Right forelimb (tissue), 1 donor: Measurements from ENCODE around the gene SPR.

ENCODE experiments used
- DNase-seq: peaks from one replicate; pipeline ENCODE4 v3.0.0-alpha.2; 2018

Gene SPR

DNA sequence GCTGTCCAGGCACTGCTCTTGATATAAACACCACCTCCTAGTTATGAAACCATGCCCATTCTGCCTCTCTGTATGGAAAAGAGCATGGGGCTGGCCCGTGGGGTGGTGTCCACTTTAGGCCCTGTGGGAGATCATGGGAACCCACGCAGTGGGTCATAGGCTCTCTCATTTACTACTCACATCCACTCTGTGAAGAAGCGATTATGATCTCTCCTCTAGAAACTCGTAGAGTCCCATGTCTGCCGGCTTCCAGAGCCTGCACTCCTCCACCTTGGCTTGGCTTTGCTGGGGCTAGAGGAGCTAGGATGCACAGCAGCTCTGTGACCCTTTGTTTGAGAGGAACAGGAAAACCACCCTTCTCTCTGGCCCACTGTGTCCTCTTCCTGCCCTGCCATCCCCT lies 46.0 kb downstream of the SPR start:
- no peak for DNase-seq

GRCh38 chr2:72933646-72934151 lies 46.5 kb downstream of the SPR start:
- no peak for DNase-seq

DNA sequence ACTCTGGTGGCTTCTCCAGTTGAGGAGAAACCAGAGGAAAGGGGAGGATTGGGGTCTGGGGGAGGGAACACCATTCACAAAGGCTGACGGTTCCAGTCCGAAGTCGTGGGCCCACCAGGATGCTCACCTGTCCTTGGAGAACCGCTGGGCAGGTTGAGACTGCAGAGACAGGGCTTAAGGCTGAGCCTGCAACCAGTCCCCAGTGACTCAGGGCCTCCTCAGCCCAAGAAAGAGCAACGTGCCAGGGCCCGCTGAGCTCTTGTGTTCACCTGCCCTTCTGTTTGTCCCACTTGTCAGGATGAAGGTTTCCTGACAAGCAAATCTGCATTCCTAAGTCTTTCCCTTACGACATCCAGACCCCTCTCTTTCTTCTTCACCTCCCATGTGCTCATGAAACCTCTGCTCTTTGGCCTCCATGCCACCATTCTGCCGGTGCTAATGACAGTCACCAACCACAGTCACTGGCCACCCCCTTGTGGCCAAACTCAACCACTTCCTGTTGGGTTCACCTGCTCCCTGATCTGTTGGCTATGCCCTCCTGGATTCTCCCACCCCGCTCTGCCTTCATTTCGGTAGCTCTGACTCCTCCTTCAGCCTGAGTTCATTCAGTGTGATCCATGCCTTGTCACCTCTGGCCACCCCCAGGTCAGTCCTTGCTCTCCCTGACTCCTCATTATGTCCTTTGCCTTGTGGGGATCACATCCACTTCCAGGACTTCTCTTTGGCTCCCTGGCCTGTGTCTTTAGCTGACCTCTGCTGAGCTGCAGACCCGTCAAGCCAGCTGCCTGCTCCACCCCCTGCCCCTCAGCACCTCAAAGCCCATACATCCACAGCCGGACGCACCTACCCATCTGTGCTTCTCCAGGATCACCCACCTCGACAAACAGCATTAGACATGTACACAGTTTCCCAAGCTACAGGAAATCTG lies 47.7 kb downstream of the SPR start:
- DNase-seq: no peak

DNA sequence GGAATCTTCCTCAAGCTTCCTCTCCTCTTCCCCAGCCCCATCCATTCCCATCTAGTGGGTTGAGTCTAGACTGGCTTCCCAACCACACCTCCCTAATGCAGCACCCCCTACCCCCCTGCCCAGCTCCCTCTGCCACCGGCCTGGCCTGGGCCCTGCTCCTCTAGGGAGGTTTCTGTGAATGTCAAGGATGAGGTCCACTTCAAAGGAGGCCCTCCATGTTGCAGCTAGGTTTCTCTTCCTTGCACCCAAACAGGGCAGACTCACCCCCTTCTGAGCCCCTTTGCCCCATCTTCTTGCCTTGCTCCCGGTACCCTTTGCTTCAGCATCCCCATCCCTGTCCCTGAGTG lies 48.4 kb downstream of the SPR start:
- no peak for DNase-seq

- DNase-seq: no peak
Measured at GRCh38 chr2:72936660-72937355, 49.6 kb downstream of the SPR start.

DNA sequence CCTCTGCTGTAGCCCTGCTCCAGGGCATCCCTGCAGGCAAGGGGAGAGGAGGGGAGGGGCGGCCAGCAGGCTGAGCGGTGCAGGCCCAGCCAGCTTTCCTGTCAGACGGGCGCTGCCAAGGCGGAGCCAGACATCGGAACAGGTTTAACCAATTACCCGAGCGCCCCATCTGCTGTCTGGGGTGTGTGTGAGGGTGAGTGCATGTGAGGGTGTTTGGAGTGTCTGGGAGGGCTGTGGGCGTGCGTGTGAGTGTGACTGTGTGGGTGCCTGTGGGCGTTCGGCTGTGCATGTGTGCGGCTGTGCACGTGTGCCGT lies 50.1 kb downstream of the SPR start:
- DNase-seq: no peak

GRCh38 chr2:72938455-72938854 lies 51.2 kb downstream of the SPR start:
- DNase-seq: no peak

GRCh38 chr2:72940361-72940760 lies 53.2 kb downstream of the SPR start:
- no peak for DNase-seq

DNA sequence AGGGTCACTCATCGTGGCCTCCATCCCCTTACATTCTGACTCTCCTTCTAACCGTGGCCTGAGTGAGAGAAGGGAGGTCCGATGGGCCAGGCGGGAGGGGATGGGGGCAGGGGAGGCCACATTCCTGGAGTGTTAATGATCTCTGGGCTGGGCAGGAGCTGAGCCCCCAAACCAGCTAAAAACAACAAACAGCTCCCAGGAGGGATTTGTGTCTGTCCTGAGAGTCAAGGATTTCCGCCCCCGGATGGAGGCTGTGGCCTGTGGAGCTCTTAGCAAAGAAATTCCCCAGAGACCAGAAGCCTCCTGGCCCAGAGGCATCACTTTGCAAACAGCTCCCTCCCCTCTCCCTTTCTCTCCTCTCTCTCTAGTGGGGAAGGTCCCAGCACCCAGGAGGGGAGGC lies 53.6 kb downstream of the SPR start:
- DNase-seq: no peak
